Renal cortical epithelial cell (primary cell): ENCODE measurements around the gene FCHSD2. TPM values are rescaled to one million over a fixed set of nuclear protein-coding genes. Genes with fewer than 3 reads are reported as not detected.
"Not testable (repeated sequence)": the region's sequence is repeated elsewhere in the genome, so short reads cannot be mapped to it uniquely, and the experiment has no call there.

Experiments
- DNase-seq: peaks from one replicate; pipeline ENCODE4 v3.0.0-alpha.2; 2011; ENCODE audit warnings: low read depth
- total RNA-seq: library from RNA; depleted of rRNA; stranded (reverse); fragments of >200 nt; gene quantifications from 2 replicates; pipeline ENCODE4 v1.2.3, GENCODE V29; 2014

Gene FCHSD2
- total RNA-seq, 1 donor from 2014 or later = 21.5 TPM

GRCh38 chr11:72793425-72794367 lies 348.4 kb downstream of the FCHSD2 start, which contains the start of gene STARD10:
Gene STARD10, minus strand, starts transcription at chr11:72794047. Its CDS starts 12,866 bp downstream, at chr11:72781181.
- peak; percentile 86 for DNase-seq

- DNase-seq = no peak
Observed at GRCh38 chr11:72793076-72793424, 349.1 kb downstream of the FCHSD2 start.

- DNase-seq = no peak
Observed at GRCh38 chr11:72792437-72793021, 349.6 kb downstream of the FCHSD2 start.

GRCh38 chr11:72791228-72791627 lies 350.9 kb downstream of the FCHSD2 start:
- not testable (repeated sequence) for DNase-seq

GRCh38 chr11:72789493-72790131 lies 352.5 kb downstream of the FCHSD2 start:
- peak; percentile 43 for DNase-seq

GRCh38 chr11:72788241-72788640 lies 353.9 kb downstream of the FCHSD2 start:
- no peak for DNase-seq

- no peak for DNase-seq
Observed at GRCh38 chr11:72787216-72788104, 354.7 kb downstream of the FCHSD2 start.

Other genes starting within 250 kb of the FCHSD2 start
- gene P2RY2, start 76.0 kb upstream of the FCHSD2 start, total RNA-seq = 3.7 and 4.3 TPM in 2 replicates
- 3.6 and 10.9 TPM in 2 replicates for gene P2RY6, start 130.0 kb upstream of the FCHSD2 start, total RNA-seq
- gene ARHGEF17, start 166.0 kb upstream of the FCHSD2 start, total RNA-seq = 13.7 and 67.5 TPM in 2 replicates
- 4.4 and 6.3 TPM in 2 replicates for gene RELT, start 234.1 kb upstream of the FCHSD2 start, total RNA-seq